Stomach (tissue), 4 donors: ENCODE results near the gene TSR2.

Experiments
- CTCF ChIP-seq, 7 experiments: fragments of 450-650 bp in 4 of 7; fragments of 200-600 bp in 3 of 7; sonication (generic) in 3 of 7; IDR thresholded peaks; one replicate each; pipeline ENCODE4 v1.5.1; 2016 to 2019; ENCODE audit warnings: antibody characterized with exemption in 7 of 7, control low read depth in 2 of 7, mild to moderate bottlenecking in 1 of 7
- POLR2A ChIP-seq, 4 donors: fragments of 450-650 bp; IDR thresholded peaks; one replicate each; pipeline ENCODE4 v1.6.1; 2016; ENCODE audit warnings: antibody characterized with exemption in 4 of 4, control low read depth in 2 of 4, mild to moderate bottlenecking in 1 of 4, moderate library complexity in 1 of 4
- POLR2AphosphoS5 ChIP-seq, 3 donors: sonication (generic); formaldehyde crosslinking; IDR thresholded peaks; one replicate each; pipeline ENCODE4 v1.6.1; 2016; ENCODE audit warnings: antibody characterized with exemption in 3 of 3

GRCh38 chrX:54397113-54397512, 43.1 kb upstream of the TSR2 start:
- no peak for TF ChIP-seq CTCF (IDR thresholded peaks at IDR 0.05)
- no peak for TF ChIP-seq POLR2AphosphoS5 (IDR thresholded peaks at IDR 0.05)
- no peak for TF ChIP-seq POLR2A (IDR thresholded peaks at IDR 0.05)
